NCI-H82 (cell line): ENCODE results near the gene SYT5.
"Not testable (repeated sequence)": the region's sequence is repeated elsewhere in the genome, so short reads cannot be mapped to it uniquely, and the experiment has no call there.

Experiments
- DNase-seq: peaks from one replicate; lab custom pipeline; 2025; lab: John Stamatoyannopoulos, UW

SYT5 gene

DNA sequence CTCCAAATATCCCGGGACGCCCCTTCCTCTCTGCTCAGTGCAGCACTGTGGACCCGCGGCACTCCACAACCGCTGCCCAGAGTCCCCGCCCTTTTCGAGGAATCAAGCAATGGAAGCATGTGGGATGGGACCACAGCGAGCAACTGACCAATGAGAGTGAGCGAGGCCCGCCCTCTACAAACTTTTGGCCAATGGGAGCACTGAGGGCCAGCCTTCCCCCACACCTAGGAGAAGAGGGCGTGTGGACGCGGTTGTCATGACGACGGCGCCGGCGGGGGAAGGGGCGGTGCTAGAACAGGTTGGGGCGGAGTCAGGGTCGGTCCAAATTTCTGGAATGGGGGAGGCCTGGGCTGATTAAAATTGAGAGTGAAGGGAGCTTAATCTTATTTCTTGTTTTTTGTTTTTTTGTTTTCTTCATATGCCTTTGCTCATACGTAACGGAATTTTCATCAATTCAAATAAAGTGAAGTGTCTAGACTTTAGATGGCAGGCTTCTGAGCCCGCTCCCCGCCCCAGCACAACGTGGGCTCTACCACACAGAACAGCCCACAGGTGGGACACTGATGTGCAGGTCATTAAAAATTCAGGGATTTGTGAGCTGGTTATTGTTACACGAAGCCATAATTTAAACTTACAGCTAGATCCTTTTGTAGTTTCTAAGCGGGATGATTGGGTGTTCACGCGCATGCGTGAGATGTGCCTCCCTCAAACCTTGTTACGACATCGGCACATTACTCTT lies 13.4 kb downstream of the SYT5 start, which contains the start of gene DNAAF3:
Gene DNAAF3, minus strand, starts transcription at position 84 of the 739 bp plus-strand sequence. CDS start 200 bp downstream, outside the sequence.
- DNase-seq = peak; percentile 99

GRCh38 chr19:55165952-55166529 lies 14.0 kb downstream of the SYT5 start:
- DNase-seq = peak; percentile 94

GRCh38 chr19:55161571-55162322 lies 18.3 kb downstream of the SYT5 start:
- DNase-seq = peak; percentile 40

DNA sequence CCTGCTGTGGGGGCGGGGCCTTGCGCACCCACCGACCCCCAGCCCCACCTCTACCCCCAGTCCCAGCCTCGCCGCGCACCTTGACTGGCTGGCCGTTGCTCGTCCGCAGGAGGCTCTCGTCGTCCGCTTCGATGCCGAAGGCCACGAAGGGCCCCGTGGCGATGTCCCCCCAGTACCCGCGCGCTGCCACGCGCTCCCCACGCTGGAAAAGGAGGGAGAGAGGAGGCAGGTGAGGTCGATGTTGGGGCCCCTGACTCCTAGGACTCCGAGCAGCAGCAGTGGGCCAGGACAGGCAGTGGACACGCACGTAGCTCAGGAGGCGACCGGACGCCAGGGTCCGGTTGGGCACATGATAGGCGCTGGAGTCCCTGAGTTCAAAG lies 19.1 kb downstream of the SYT5 start:
- DNase-seq = no peak

- DNase-seq = peak; percentile 98
Observed at GRCh38 chr19:55160128-55160985, 19.7 kb downstream of the SYT5 start.

- no peak for DNase-seq
Observed at GRCh38 chr19:55158848-55159749, 21.0 kb downstream of the SYT5 start.

DNA sequence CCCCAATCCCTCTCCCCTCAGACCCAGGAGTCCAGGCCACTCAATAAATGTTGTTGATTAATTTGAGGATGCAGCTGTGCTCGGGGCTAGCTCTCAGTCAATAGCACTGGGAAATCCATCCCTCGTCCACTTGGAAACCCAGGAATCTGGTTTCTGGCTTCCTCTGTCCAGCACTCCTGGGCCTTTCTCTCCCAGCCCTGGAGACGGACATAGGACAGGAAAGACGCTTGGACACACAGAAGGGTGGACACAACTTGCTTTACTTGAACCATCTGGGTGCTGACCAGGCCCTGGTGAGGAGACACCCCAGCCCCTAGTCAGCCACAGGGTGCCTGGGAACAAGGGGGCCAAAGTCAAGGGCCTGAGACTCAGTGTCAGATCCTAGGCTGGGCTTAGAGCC lies 21.7 kb downstream of the SYT5 start:
- no peak for DNase-seq

DNA sequence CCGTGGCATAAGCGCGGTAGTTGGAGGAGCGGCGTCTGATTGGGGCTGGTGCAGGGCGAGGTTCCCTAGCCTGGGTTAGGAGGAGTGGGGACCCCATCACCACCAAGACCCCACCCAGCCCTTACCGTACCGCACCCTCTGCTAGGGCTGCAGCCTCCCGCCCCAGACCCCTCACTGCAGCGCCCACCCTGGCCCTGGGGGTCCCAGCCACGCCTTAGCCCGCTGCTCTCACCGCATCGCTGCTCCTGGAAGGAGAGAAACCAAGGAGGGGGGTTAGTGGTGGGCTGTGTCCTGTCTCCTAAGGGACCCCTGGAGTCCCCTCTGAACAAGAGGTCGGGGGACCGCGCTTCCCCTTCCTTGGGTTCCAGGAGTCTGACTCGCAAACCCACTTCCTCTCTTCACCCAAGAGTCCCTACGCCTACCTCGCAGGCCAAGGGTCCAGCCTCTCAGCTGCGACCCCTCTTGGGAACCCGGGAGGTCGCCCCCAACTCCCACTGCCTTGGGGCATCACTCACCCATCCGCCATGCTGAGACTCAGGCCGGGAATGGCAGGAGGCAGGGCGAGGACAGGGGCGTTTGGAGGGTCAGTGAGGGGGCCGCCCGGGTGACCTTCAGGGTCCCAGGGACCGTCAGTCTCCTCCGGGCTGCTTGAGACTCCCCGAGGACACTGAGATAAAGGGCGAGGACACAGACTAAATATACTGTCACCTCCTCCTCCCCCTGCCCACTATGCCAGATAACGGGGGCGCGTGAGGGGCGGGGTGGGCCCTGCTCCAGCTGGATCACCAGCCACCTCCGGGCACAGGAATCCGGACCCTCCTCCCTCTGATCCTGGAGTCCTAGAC lies 22.8 kb downstream of the SYT5 start, which contains the start of gene TNNI3:
Gene TNNI3, minus strand, starts transcription at position 669 of the 845 bp plus-strand sequence. Its CDS starts 143 bp downstream, at position 526.
- no peak for DNase-seq

- DNase-seq = peak; percentile 98
Observed at GRCh38 chr19:55156202-55157063, 23.7 kb downstream of the SYT5 start.

DNA sequence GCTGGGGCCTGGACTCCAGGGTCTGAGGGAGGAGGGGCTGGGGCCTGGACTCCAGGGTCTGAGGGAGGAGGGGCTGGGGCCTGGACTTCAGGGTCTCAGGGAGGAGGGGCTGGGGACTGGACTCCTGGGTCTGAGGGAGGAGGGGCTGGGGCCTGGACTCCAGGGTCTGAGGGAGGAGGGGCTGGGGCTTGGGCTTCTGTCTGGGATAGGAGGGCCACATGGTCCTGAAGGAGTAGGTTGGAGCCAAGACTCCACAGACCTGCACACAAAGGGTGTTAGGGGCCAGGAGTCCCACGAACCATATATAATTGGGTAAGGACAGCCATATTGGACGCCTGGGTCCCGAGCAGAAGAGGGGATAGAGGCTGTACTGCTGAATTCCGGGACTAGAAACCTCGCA lies 24.3 kb downstream of the SYT5 start:
- DNase-seq = not testable (repeated sequence)

- no peak for DNase-seq
Observed at GRCh38 chr19:55153652-55154264, 26.3 kb downstream of the SYT5 start.

DNA sequence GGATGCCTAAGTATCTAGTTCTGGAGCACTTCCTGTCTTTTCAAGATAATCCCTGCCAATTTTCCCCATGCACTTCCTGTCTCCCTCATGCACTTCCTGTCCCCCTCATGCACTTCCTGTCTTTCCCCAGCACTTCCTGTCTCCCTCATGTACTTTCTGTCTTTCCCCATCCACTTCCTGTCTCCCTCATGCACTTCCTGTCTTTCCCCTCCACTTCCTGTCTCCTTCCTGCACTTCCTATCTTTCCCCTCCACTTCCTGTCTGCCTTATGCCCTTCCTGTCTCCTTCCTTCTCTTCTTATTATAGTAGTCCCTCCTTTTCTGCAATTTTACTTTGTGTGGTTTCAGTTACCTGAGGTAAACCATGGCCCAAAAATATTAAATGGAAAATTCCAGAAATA lies 28.1 kb downstream of the SYT5 start:
- peak; percentile 68 for DNase-seq

- peak; percentile 55 for DNase-seq
Observed at GRCh38 chr19:55149078-55150003, 30.7 kb downstream of the SYT5 start, which contains the start of gene TNNT1. TSS of gene TNNT1 (minus strand) at chr19:55149206. CDS start at chr19:55147157, 2,049 bp downstream.

GRCh38 chr19:55147545-55148251 lies 32.4 kb downstream of the SYT5 start:
- peak; percentile 92 for DNase-seq

- DNase-seq = peak; percentile 93
Observed at GRCh38 chr19:55146705-55147273, 33.3 kb downstream of the SYT5 start.

DNA sequence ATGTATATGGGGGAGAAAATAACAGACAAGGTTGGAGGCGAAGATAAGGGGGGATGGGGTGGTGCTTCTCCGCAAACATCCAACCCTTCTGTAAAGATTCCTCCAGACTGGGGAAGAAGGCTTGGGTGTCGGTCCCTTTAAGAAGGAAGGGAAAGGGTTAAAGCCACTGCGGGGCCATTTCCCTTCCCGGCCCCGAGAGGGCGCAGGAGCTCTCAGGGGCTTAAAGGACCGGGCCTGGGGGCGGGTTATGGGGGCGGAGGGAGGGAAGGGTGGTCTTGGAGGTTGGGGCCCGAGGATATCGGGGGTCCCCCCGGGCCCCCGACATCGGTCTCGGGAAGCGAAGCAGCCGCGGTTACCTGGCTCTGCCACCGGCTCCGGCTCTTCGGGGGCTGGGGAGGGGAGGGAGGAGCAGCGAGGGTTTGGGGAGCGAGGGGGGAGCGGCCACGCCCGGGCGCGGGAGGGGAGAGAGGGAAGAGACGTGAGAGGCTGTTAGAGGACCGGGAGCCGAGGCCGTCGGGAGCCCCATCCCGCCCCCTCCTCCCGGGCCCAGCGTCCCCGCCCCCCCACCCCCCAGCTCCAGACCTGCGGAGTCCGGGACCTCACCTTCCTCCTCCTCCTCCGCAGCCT lies 33.9 kb downstream of the SYT5 start:
- peak; percentile 88 for DNase-seq
